HT-29 (cell line): ENCODE measurements around the gene PTBP1. TPM values are rescaled to one million over a fixed set of nuclear protein-coding genes. Genes with fewer than 3 reads are reported as not detected.

ENCODE experiments used
- DNase-seq: peaks from one replicate; pipeline ENCODE4 v3.0.0-alpha.2; 2015; ENCODE audit warnings: low spot score
- total RNA-seq: library from RNA; depleted of rRNA; stranded (reverse); fragments of >200 nt; shearing (Covaris generic); gene quantifications from 2 replicates; pipeline ENCODE4 v1.2.3, GENCODE V29; 2014; rRNA removed

Gene PTBP1
- total RNA-seq, result 464 and 599 TPM in 2 replicates

GRCh38 chr19:796692-797527 is at the start of gene PTBP1:
Gene PTBP1 (plus strand): TSS chr19:797452. CDS start chr19:797498, 46 bp downstream.
- peak; percentile 97 for DNase-seq

- peak; percentile 67 for DNase-seq
These were observed 49.0 kb upstream of the PTBP1 start for GRCh38 chr19:748274-748598.

- no peak for DNase-seq
These were observed 47.4 kb upstream of the PTBP1 start for GRCh38 chr19:749811-750210.

DNA sequence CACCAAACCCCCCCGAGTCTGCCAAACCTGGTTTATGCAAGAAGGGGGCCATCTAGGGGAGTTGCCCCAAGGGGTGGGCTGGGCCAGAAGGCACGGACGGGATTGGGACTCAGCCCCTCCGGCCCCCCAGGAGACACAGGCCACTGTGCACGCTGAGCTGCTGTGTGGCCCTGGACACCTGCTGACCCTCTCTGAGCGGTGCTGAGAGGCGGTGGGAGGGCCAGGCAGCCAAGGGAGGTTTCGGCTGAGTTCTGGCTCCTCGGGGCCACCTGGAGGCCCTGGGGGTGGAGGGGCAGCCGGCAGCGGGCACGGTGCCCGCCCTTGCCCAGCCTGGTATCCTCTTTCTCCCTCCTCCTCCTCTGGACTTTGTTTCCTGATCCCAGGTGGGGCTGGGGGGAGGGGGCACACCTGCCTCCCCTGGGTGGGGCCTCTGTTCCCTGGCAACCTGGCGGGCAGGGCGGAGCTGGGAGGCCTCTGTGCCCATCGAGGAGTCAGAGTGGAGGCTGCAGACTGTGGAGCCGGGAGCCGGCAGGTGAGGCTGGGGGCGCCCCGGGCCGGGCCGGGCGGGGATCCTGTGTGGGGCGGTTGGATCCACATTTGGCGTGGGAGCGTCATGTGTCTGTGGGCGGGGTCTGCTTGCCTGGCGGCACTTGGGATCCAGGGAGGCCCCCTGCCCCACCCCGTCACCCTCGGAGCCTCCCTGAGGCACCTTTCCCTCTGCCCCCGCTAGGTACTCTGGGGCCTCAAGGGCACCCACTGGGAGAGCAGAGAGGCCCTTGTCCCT is 46.4 kb upstream of the PTBP1 start, which contains the start of gene MISP:
Gene MISP, plus strand, starts transcription at position 473 of the 784 bp plus-strand sequence. CDS start 5,835 bp downstream, outside the sequence.
- peak; percentile 88 for DNase-seq

GRCh38 chr19:751501-752341 is 45.5 kb upstream of the PTBP1 start:
- DNase-seq, result peak; percentile 72

GRCh38 chr19:752652-753517 is 44.4 kb upstream of the PTBP1 start:
- peak; percentile 89 for DNase-seq

- DNase-seq, result no peak
These were observed 42.7 kb upstream of the PTBP1 start for GRCh38 chr19:754530-754929.

GRCh38 chr19:755063-755462 is 42.2 kb upstream of the PTBP1 start:
- no peak for DNase-seq

DNA sequence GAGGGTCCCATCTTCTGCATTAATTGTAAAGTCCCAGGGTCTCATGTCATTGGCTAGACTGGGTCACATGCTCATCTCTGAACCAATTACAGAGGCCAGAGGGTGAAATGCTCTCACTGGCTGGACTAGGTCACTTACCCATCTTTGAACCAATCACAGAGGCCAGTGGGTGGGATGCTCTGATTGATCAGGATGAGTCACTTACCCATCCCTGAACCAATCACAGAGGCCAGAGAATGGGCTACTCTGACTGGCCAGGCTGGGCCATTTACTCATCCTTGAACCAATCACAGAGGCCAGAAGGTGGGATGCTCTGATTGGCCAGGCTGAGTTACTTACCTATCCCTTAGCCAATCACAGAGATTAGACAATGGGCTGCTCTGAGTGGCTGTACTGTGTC is 41.0 kb upstream of the PTBP1 start:
- no peak for DNase-seq

DNA sequence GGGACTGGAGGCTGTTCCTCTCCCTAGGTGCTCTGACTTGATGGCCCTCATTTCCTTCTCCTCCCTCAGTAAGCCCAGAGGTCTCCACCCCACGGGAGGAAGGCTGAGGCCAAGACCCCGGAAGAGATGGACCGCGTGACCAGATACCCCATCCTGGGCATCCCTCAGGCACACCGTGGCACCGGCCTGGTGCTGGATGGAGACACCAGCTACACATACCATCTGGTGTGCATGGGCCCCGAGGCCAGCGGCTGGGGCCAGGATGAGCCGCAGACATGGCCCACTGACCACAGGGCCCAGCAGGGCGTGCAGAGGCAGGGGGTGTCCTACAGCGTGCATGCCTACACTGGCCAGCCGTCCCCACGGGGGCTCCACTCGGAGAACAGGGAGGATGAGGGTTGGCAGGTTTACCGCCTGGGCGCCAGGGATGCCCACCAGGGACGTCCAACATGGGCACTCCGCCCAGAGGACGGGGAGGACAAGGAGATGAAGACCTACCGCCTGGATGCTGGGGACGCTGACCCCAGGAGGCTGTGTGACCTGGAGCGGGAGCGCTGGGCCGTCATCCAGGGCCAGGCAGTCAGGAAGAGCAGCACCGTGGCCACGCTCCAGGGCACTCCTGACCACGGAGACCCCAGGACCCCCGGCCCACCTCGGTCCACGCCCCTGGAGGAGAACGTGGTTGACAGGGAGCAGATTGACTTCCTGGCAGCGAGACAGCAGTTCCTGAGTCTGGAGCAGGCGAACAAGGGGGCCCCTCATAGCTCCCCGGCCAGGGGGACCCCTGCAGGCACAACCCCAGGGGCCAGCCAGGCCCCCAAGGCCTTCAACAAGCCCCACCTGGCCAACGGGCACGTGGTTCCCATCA is 40.2 kb upstream of the PTBP1 start:
- no peak for DNase-seq

DNA sequence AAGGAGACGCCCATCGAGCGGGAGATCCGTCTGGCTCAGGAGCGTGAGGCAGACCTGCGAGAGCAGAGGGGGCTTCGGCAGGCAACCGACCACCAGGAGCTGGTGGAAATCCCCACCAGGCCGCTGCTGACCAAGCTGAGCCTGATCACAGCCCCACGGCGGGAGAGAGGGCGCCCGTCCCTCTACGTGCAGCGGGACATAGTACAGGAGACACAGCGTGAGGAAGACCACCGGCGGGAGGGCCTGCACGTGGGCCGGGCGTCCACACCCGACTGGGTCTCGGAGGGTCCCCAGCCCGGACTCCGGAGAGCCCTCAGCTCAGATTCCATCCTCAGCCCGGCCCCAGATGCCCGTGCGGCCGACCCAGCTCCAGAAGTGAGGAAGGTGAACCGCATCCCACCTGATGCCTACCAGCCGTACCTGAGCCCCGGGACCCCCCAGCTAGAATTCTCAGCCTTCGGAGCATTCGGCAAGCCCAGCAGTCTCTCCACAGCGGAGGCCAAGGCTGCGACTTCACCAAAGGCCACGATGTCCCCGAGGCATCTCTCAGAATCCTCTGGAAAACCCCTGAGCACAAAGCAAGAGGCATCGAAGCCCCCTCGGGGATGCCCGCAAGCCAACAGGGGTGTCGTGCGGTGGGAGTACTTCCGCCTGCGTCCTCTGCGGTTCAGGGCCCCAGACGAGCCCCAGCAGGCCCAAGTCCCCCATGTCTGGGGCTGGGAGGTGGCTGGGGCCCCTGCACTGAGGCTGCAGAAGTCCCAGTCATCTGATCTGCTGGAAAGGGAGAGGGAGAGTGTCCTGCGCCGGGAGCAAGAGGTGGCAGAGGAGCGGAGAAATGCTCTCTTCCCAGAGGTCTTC is 39.2 kb upstream of the PTBP1 start:
- DNase-seq, result no peak

DNA sequence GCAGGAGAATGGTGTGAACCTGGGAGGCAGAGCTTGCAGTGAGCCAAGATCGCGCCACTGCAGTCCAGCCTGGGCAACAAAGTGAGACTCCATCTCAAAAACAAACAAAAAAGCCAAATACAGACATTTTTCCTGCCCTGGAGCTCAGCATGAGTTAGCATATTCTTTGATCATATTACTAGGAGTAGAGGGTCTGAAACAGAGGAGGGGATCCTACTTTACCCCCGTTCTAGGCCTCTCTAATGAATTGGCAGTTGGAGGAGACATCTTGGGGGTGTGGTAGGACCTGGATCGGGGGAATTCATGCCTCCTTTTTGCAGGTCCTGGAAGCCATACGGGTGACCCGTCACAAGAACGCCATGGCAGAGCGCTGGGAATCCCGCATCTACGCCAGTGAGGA is 34.1 kb upstream of the PTBP1 start:
- DNase-seq, result no peak

GRCh38 chr19:763869-764268 is 33.4 kb upstream of the PTBP1 start:
- no peak for DNase-seq

- no peak for DNase-seq
These were observed 33.0 kb upstream of the PTBP1 start for GRCh38 chr19:764301-764700.

DNA sequence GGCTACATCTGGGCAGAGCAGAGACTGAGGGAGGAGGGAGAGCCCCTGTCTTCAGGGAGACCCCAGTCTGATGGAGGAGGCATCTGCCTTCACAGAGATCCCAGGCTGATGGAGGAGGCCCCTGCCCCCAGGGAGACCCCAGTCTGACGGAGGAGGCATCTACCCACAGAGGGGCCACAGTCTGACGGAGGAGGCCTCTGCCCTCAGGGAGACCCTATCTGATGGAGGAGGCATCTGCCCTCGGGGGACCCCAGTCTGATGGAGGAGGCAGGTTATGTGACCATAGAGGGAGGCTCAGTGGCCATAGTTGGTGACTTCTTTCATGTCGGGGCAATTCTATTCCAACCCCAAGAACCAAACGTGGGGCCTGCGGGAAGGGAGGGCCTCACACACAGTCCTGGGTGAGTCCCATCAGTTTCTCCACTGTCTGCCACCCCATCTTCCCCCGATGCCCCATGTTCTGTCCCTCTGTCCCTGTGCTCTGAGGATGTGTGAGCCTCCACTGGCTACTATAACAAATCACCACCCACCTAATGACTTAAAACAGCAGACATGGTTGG is 32.0 kb upstream of the PTBP1 start:
- DNase-seq, result no peak

DNA sequence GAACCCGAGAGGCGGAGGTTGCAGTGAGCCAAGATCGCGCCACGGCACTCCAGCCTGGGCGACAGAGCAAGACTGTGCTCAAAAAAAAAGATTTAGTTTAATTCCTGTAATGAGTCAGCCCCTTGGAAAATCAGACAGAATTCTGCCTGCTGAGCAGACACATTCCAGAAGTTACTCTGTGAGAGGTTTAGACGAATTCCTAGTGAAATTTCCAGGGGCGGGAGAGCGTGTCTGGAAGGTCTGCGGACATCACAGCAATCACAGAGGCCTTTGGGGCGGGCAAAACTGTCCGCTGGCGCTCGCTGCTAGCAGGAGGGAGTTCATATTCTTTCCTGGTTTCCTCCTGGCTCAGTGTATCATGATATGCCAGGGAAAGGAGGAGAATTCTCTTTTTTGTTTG is 28.8 kb upstream of the PTBP1 start:
- no peak for DNase-seq

DNA sequence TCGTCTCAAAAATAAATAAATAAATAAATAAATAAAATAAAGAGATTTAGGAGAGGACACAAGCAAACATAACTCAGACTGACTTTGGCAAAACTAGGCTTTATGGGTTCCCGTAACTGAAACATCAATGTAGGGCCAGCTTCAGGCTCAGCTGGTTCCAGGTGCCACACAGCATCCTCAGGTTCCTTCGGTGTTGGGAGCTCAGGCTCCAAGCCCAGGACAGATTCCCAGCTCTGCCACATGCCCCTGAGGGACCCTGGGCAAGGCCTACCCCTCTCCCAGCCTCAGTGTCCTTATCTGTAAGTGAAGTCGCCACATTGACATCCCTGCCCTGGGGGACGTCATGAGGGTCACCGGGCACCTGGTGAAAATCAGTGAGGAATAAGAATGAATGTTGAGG is 27.6 kb upstream of the PTBP1 start:
- no peak for DNase-seq

DNA sequence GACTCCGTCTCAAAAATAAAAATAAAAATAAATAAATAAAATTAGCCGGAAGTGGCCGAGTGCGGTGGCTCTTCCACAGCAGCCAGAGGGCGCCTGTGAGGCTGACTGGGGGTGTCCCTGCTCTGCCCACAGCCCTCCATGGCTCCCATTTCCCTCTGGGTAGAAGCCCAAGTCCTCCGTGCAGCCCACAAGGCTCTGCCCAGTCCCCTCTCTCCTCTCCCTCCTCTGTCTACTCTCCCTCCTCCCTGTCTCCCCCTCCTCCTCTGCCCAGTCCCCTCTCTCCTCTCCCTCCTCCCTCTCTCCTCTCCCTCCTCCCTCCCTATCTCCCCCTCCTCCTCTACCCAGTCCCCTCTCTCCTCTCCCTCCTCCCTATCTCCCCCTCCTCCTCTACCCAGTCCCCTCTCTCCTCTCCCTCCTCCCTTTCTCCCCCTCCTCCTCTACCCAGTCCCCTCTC is 25.9 kb upstream of the PTBP1 start:
- DNase-seq, result peak; percentile 43
